A549 (cell line): ENCODE results near the gene ADIPOQ. TPM values are rescaled to one million over a fixed set of nuclear protein-coding genes. Genes with fewer than 3 reads are reported as not detected.

Experiments used
- ATAC-seq, 2 experiments: fragments of 200-7000 bp in 1 of 2; fragments of >200 bp in 1 of 2; cut with Nextera tagmentation in 1 of 2; cut with Tn5 transposase in 1 of 2; 3 replicates each; pipeline versions ENCODE4 v1.8.0 to v1.9.1; 2018 to 2020; ENCODE audit warnings: mild to moderate bottlenecking in 1 of 2, moderate library complexity in 1 of 2
- CTCF ChIA-PET: fragments of 300-600 bp; sonication (Branson Sonifier 250); formaldehyde crosslinking; extraction: SDS; loops from one replicate; lab custom pipeline; 2021; ENCODE audit warnings: antibody characterized with exemption, inconsistent platforms; lab: Yijun Ruan, JAX
- POLR2A ChIA-PET: fragments of 350-600 bp; formaldehyde crosslinking; extraction: SDS; loops from one replicate; lab custom pipeline; 2021; ENCODE audit warnings: antibody characterized with exemption, inconsistent platforms; lab: Yijun Ruan, JAX
- DNase-seq, 2 experiments: peaks; one replicate each; pipeline versions ENCODE4 v3.0.0 to v3.0.0-alpha.2; 2011 to 2016; ENCODE audit warnings: low read depth in 1 of 2, low spot score in 1 of 2
- FAIRE-seq: peaks from 2 replicates; lab custom pipeline; 2011; peaks lifted over from hg19 to GRCh38; lab: Jason Lieb, UNC
- H3K27ac ChIP-seq, 2 experiments: fragments of >200 bp; sonication (Bioruptor Twin); formaldehyde crosslinking; 3 replicates each; pipeline ENCODE4 v1.5.1; 2016 to 2017
- H3K4me1 ChIP-seq: fragments of >200 bp; sonication (Bioruptor Twin); formaldehyde crosslinking; 3 replicates; pipeline ENCODE4 v1.6.1; 2016
- H3K4me2 ChIP-seq: fragments of >200 bp; sonication (Bioruptor Twin); formaldehyde crosslinking; 3 replicates; pipeline ENCODE4 v1.6.1; 2016
- H3K4me3 ChIP-seq: fragments of >200 bp; sonication (Bioruptor Twin); formaldehyde crosslinking; 3 replicates; pipeline ENCODE4 v1.5.1; 2016
- H3K9me3 ChIP-seq: fragments of >200 bp; sonication (Bioruptor Twin); formaldehyde crosslinking; 3 replicates; pipeline ENCODE4 v1.6.1; 2016
- BHLHE40 ChIP-seq: IDR thresholded peaks from 2 replicates; pipeline ENCODE4 v1.6.1; 2012; ENCODE audit warnings: low read depth, low read length, inconsistent platforms
- CTCF ChIP-seq: fragments of >200 bp; sonication (Bioruptor Twin); formaldehyde crosslinking; IDR thresholded peaks from 3 replicates; pipeline ENCODE4 v1.5.1; 2016
- EP300 ChIP-seq, 2 experiments: fragments of >200 bp; sonication (Bioruptor Twin); formaldehyde crosslinking; IDR thresholded peaks; 2 replicates in 1 of 2; 3 replicates in 1 of 2; pipeline ENCODE4 v1.6.1; 2016 to 2017
- ESRRA ChIP-seq: fragments of 150-350 bp; IDR thresholded peaks from 2 replicates; pipeline ENCODE4 v1.6.1; 2014; ENCODE audit warnings: mild to moderate bottlenecking, low read length, borderline replicate concordance
- HEYL ChIP-seq: fragments of 250-450 bp; sonication (Bioruptor Pico); IDR thresholded peaks from 2 replicates; pipeline ENCODE4 v1.8.0; 2021; ENCODE audit warnings: mild to moderate bottlenecking, moderate library complexity
- HOXA7 ChIP-seq: fragments of 250-450 bp; sonication (Bioruptor Pico); IDR thresholded peaks from 2 replicates; pipeline ENCODE4 v1.5.0; 2020; ENCODE audit warnings: mild to moderate bottlenecking, moderate library complexity
- HOXB13 ChIP-seq: fragments of 250-450 bp; sonication (Bioruptor Pico); IDR thresholded peaks from 2 replicates; pipeline ENCODE4 v1.5.0; 2020; ENCODE audit warnings: low read depth, mild to moderate bottlenecking, moderate library complexity
- MAFK ChIP-seq: fragments of 450-650 bp; IDR thresholded peaks from 2 replicates; pipeline ENCODE4 v1.6.1; 2014; ENCODE audit not compliant: partially characterized antibody
- MAZ ChIP-seq: fragments of 150-350 bp; IDR thresholded peaks from 2 replicates; pipeline ENCODE4 v1.6.1; 2014; ENCODE audit warnings: antibody characterized with exemption, low read depth, low read length, borderline replicate concordance
- MYC ChIP-seq: IDR thresholded peaks from 2 replicates; pipeline ENCODE4 v1.6.1; 2012; ENCODE audit warnings: mild to moderate bottlenecking, inconsistent platforms, low read length, improper control_type of control experiment, borderline replicate concordance
- PHF8 ChIP-seq: fragments of 200-600 bp; sonication (generic); IDR thresholded peaks from 2 replicates; pipeline ENCODE4 v1.6.1; 2016; ENCODE audit warnings: low read depth, mild to moderate bottlenecking, antibody characterized with exemption, moderate library complexity, borderline replicate concordance
- POLR2A ChIP-seq: IDR thresholded peaks from 2 replicates; pipeline ENCODE4 v1.6.1; 2012; ENCODE audit warnings: mild to moderate bottlenecking, low read length
- POLR2AphosphoS2 ChIP-seq: conservative IDR thresholded peaks from 2 replicates; pipeline ENCODE4 v1.6.1; 2012; ENCODE audit warnings: low read length, improper control_type of control experiment, inconsistent platforms
- RARB ChIP-seq: fragments of 250-450 bp; sonication (Bioruptor Pico); IDR thresholded peaks from 2 replicates; pipeline ENCODE4 v1.8.0; 2021; ENCODE audit warnings: mild to moderate bottlenecking, moderate library complexity
- RNF2 ChIP-seq: fragments of 200-600 bp; sonication (generic); IDR thresholded peaks from 2 replicates; pipeline ENCODE4 v1.6.1; 2016; ENCODE audit warnings: low read depth, mild to moderate bottlenecking, antibody characterized with exemption, moderate library complexity, borderline replicate concordance
- ZFP36 ChIP-seq: fragments of 450-650 bp; IDR thresholded peaks from 2 replicates; pipeline ENCODE4 v1.6.1; 2014; ENCODE audit warnings: borderline replicate concordance; ENCODE audit not compliant: partially characterized antibody
- ZSCAN20 ChIP-seq: fragments of 250-450 bp; sonication (Bioruptor Pico); IDR thresholded peaks from 2 replicates; pipeline ENCODE4 v1.8.0; 2022; ENCODE audit warnings: mild to moderate bottlenecking, moderate library complexity
- WGBS: methylation state at CpG from one replicate; pipeline ENCODE4 v1.1.6; 2017; ENCODE audit errors: missing lambda C conversion rate; 5-methylcytosine and 5-hydroxymethylcytosine counted together
- polyA plus RNA-seq, 4 experiments: library from polyadenylated mRNA; depleted of rRNA in 3 of 4; stranded (reverse); fragments of >200 nt; fragmentation: RNase III in 1 of 4; extraction: RNeasy Plus Mini Kit Qiagen cat#74134 plus additional on column Dnase treatment in 1 of 4; gene quantifications; 2 replicates in 3 of 4; 3 replicates in 1 of 4; pipeline ENCODE4 v1.2.3, GENCODE V29; 2011 to 2017
- TF ChIP-seq, protein P1 (sequence below): IDR thresholded peaks from 2 replicates; pipeline ENCODE4 v1.6.1; 2012; ENCODE audit warnings: low read depth, borderline replicate concordance
- TF ChIP-seq, protein P2 (sequence below): fragments of >200 bp; sonication (Bioruptor Twin); formaldehyde crosslinking; IDR thresholded peaks from 3 replicates; pipeline ENCODE4 v1.6.1; 2016
- TF ChIP-seq, protein P3 (sequence below): fragments of >200 bp; sonication (Bioruptor Twin); formaldehyde crosslinking; IDR thresholded peaks from 2 replicates; pipeline ENCODE4 v1.6.1; 2016
- TF ChIP-seq, protein P4 (sequence below): fragments of 450-650 bp; IDR thresholded peaks from 2 replicates; pipeline ENCODE4 v1.6.1; 2014; ENCODE audit warnings: antibody characterized with exemption

Gene ADIPOQ
- polyA plus RNA-seq, 2 of the 4 experiments (the other 2 are of a cell fraction) = not detected

- H3K4me2 ChIP-seq = no peak overlapping the region
- no peaks in the 10 kb centered on the region for H3K9me3 ChIP-seq
- H3K27ac ChIP-seq = no peak overlapping the region
- POLR2A ChIA-PET = no interaction called here
- no peaks in the 10 kb centered on the region for H3K4me1 ChIP-seq
- ATAC-seq (no peak), FAIRE-seq (no peak), DNase-seq (no peak)
- CTCF ChIA-PET = interaction anchor here (1.3 kb wide), 1 partner anchor 344 kb away, joined by 3 read pairs; the partner anchor contains the start of gene RTP1
- no peak overlapping the region for H3K4me3 ChIP-seq
- 41% methylated on average over 4 of the region's 6 CpGs for WGBS
- no peak for TF ChIP-seq HEYL (CRISPR knock-in tag)
- TF ChIP-seq ZFP36 = no peak
- TF ChIP-seq, protein P1, sequence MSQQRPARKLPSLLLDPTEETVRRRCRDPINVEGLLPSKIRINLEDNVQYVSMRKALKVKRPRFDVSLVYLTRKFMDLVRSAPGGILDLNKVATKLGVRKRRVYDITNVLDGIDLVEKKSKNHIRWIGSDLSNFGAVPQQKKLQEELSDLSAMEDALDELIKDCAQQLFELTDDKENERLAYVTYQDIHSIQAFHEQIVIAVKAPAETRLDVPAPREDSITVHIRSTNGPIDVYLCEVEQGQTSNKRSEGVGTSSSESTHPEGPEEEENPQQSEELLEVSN = no peak
- TF ChIP-seq, protein P2, sequence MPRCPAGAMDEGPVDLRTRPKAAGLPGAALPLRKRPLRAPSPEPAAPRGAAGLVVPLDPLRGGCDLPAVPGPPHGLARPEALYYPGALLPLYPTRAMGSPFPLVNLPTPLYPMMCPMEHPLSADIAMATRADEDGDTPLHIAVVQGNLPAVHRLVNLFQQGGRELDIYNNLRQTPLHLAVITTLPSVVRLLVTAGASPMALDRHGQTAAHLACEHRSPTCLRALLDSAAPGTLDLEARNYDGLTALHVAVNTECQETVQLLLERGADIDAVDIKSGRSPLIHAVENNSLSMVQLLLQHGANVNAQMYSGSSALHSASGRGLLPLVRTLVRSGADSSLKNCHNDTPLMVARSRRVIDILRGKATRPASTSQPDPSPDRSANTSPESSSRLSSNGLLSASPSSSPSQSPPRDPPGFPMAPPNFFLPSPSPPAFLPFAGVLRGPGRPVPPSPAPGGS = no peak
- TF ChIP-seq HOXB13 = no peak
- no peak for TF ChIP-seq MAZ
- no peak for TF ChIP-seq CTCF
- no peak for TF ChIP-seq POLR2AphosphoS2
- TF ChIP-seq HOXA7 (CRISPR knock-in tag) = no peak
- no peak for TF ChIP-seq POLR2A
- TF ChIP-seq, protein P3, sequence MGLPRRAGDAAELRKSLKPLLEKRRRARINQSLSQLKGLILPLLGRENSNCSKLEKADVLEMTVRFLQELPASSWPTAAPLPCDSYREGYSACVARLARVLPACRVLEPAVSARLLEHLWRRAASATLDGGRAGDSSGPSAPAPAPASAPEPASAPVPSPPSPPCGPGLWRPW = no peak
- no peak for TF ChIP-seq PHF8
- no peak for TF ChIP-seq ZSCAN20 (CRISPR knock-in tag)
- TF ChIP-seq ESRRA = no peak
- TF ChIP-seq EP300 (IDR thresholded peaks at IDR 0.05) = no peak
Measured at GRCh38 chr3:186852994-186853393, 10.5 kb downstream of the ADIPOQ start.

DNA sequence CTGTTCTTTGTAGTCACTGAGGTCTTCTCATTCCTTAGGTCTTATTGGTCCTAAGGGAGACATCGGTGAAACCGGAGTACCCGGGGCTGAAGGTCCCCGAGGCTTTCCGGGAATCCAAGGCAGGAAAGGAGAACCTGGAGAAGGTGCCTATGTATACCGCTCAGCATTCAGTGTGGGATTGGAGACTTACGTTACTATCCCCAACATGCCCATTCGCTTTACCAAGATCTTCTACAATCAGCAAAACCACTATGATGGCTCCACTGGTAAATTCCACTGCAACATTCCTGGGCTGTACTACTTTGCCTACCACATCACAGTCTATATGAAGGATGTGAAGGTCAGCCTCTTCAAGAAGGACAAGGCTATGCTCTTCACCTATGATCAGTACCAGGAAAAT, 11.6 kb downstream of the ADIPOQ start:
- 95% methylated on average over 8 of the region's 8 CpGs for WGBS
- H3K4me1 ChIP-seq = no peaks in the 10 kb centered on the region
- DNase-seq = no peak
- ChIA-PET POLR2A (no interaction called here), CTCF (interaction anchor here (1.4 kb wide), 1 partner anchor 311 kb away, joined by 5 read pairs; no protein-coding TSS in a partner anchor)
- FAIRE-seq = no peak
- no peak for ATAC-seq
- H3K27ac ChIP-seq = no peak overlapping the region
- no peak for TF ChIP-seq MYC
- no peak for TF ChIP-seq MAFK
- no peak for TF ChIP-seq BHLHE40
- H3K4me2 ChIP-seq = no peak overlapping the region
- H3K9me3 ChIP-seq = no peaks in the 10 kb centered on the region
- H3K4me3 ChIP-seq = no peak overlapping the region

GRCh38 chr3:186854954-186855353, 12.4 kb downstream of the ADIPOQ start:
- Histone ChIP-seq H3K9me3 (no peaks in the 10 kb centered on the region), H3K4me2 (no peak overlapping the region), H3K4me3 (no peak overlapping the region), H3K4me1 (no peaks in the 10 kb centered on the region), H3K27ac (no peak overlapping the region)
- WGBS = 0% methylated on average over 1 of the region's 1 CpG
- ChIA-PET CTCF (interaction anchor here (1.4 to 1.5 kb wide), 2 partner anchors 285 to 310 kb away, joined by 3 to 5 read pairs; partner anchors contain the start of gene RPL39L), POLR2A (no interaction called here)
- FAIRE-seq (no peak), DNase-seq (no peak), ATAC-seq (no peak)
- TF ChIP-seq RARB = no peak
- no peak for TF ChIP-seq ZFP36
- TF ChIP-seq, protein P4, sequence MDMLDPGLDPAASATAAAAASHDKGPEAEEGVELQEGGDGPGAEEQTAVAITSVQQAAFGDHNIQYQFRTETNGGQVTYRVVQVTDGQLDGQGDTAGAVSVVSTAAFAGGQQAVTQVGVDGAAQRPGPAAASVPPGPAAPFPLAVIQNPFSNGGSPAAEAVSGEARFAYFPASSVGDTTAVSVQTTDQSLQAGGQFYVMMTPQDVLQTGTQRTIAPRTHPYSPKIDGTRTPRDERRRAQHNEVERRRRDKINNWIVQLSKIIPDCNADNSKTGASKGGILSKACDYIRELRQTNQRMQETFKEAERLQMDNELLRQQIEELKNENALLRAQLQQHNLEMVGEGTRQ = no peak
- no peak for TF ChIP-seq RNF2
- no peak for TF ChIP-seq POLR2A
